22Rv1 (cell line): ENCODE data around the gene LRRC8A.

Source experiments
- ZFX ChIP-seq: fragments of 450-650 bp; IDR thresholded peaks from 2 replicates; pipeline ENCODE4 v1.6.1; 2017; ENCODE audit warnings: antibody characterized with exemption, borderline replicate concordance
- TF ChIP-seq, protein P1 (sequence below): fragments of 450-650 bp; IDR thresholded peaks from 2 replicates; pipeline ENCODE4 v1.5.1; 2017; ENCODE audit warnings: mild to moderate bottlenecking

DNA sequence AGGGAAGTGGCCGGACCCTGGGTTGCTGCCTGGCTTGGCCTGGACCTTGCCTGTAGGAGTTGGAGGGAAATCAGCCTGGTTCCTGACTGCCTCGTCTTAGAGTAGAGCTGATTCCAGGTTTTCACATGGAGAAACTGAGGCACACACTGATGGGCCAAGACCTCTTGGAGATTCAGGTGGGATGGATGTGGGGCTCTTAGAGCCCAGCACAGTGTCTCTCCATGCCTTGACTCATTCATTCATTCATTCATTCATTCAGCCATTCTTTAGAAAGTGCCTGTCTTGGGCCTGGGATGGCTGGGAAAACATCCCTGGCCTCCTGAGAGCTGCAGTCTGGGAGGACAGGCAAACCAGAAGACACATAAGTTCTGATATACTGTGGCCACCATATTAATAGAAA lies 2.2 kb downstream of the LRRC8A start:
- TF ChIP-seq, protein P1, sequence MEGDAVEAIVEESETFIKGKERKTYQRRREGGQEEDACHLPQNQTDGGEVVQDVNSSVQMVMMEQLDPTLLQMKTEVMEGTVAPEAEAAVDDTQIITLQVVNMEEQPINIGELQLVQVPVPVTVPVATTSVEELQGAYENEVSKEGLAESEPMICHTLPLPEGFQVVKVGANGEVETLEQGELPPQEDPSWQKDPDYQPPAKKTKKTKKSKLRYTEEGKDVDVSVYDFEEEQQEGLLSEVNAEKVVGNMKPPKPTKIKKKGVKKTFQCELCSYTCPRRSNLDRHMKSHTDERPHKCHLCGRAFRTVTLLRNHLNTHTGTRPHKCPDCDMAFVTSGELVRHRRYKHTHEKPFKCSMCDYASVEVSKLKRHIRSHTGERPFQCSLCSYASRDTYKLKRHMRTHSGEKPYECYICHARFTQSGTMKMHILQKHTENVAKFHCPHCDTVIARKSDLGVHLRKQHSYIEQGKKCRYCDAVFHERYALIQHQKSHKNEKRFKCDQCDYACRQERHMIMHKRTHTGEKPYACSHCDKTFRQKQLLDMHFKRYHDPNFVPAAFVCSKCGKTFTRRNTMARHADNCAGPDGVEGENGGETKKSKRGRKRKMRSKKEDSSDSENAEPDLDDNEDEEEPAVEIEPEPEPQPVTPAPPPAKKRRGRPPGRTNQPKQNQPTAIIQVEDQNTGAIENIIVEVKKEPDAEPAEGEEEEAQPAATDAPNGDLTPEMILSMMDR: no peak
- TF ChIP-seq ZFX: no peak
